ENCODE measurements around the gene MYH13.
"Not testable (repeated sequence)": the region's sequence is repeated elsewhere in the genome, so short reads cannot be mapped to it uniquely, and the experiment has no call there.

The MYH13 gene

DNA sequence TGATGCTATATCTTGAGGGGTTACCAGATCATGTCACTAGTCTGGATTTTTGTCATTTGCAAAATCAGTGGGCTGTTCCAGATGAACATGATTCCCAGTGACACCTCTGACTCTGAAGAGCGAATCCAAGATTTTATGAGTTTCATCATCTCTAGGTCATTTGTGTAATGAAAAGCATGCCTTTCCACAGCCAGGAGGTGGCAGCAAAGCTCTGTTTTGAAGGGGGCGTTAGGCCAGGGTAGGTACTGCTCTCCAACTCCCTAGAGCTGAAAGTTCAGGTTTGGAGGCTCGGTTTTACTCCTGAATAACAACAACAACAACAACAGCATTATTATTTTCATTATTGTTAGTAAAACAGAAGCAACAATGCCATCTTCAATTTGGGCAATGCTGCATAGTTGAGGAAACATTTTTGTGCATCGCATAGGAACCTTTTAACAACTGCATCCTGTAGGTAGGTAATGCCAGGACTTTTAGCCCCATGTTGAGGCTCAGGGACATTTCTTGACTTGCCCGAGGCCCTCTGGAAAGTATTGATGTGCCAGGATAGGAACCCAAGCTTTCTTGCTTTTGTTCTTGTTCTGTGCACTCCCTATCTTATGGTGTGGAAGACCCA lies 77.0 kb downstream of the MYH13 start:
- DNase-seq = peak; percentile 15

DNA sequence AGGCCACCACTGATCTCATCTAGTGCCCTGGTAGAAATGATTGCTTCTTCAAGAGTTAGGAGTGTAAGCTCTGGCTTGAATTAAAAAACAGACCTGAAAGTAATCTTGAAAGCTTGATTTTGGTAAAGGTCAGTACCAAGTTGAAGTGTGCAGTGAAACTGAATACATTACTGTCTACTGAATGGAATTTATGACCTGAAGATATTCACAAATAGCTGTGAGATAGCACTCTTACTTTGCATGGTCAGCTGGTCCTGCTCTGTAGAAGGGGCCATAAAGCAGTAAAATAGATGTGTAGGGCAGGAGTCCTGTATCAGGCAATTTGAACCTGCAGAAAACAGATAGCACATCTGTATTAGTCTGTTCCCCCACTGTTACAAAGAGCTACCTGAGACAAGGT lies 78.6 kb downstream of the MYH13 start:
- no peak for DNase-seq

DNA sequence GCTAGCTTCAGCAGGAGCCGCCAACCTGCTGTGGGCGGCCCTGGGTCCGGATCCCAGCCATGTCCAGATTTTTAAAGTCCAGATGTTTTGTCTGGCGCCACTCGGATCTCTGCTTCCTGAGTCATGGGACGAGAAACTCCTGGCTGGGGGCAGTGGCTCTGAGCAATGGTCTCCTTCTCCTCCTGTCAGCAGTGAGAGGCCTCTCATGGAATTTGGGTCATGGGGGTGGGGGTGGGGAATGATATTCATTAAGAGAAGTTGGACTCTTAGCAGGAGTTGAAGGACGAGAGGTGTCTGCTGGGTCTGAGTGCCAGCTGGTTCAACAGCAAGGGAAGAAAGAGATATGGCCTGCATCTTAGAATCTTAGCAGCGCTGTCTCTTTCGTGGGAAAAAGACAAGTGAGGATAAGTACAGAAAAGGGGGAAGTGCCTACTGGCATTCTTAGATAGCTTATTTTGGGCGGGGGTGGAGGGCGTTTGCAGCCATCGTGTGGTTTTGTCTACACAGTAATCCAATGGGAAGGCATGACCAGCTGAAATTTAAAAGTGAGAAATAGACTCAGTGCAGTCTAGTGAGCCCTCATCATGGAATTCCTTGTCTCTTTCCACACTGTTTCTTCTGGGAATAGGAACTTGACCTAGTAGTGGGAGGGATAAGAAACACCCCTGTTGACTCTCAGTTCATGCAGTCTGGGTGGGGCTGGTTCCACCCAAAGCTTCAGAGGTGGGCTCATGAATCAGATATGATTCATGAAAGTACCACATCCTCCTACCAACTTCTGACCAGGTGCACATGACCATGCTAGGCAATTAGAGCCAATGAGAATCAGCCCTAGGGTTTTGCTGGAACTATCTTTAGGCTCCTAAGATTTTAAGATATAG lies 80.5 kb downstream of the MYH13 start:
- DNase-seq = no peak

DNA sequence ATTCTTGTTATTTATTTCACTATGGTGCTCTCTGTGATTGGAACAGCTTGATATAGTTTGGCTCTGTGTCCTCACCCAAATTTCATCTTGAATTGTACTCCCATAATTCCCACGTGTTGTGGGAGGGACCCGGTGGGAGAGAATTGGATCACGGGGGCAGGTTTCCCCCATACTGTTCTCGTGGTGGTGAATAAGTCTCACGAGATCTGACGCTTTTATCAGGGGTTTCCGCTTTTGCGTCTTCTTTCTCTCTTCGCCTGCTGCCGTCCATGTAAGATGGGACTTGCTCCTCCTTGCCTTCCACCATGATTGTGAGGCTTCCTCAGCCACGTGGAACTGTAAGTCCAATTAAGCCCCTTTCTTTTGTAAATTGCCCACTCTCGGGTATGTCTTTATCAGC lies 81.2 kb downstream of the MYH13 start:
- not testable (repeated sequence) for DNase-seq

DNA sequence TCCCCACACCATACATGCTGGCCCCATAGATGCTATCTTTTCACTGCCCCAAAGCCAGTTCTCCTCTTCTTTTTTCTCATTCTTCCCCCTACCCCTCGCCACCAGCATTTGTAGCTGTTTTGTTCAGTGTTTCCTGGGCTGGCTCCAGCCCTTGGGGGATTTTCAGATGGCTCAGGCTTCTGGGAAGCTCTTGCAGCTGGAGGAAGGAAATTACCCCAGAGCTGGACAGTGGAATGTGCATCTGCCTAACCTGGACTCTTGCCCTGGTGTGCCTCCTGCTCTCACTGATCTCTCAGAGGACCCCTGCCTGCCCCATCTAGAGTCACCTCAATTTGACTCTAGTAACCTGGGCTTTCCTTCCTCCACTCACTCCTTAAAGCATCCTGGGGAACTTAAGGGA lies 82.8 kb downstream of the MYH13 start:
- DNase-seq = no peak

DNA sequence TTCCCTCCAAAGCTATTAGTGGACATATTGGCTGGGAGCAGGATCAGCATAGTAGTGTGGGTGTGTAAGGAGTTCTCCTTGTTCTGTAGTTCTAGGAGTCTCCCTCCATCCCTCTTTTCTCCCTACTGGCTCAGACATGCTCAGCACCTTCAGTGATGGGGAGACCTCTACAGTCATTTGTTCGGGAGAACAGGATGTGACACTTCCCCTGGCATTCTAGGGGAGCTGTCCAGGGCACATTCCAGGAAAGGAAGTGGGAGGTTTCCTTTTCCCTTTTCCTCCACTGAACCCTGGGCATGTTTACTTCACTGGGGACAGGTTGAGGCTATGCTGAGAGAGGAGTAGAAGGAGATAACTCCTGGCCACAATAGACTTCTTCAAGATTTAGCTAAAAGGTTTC lies 86.5 kb downstream of the MYH13 start:
- DNase-seq = no peak

DNA sequence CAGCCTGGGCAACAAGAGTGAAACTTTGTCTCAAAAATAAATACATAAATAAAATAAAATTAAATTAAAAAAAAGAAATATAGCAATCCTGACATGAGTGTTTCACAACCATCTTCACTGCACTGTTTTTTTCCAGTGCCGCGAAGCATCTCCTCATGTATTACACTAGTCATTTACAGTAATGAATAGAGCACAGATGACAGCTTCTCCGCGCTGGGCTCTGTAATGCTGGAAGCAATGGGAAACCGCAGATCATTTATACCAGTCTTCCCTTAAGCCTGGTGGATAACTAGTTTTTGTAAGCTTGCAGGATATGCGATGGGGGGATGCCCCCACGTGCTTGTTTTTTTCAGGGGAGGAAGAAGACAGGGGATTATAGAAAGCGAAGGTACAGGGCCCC lies 86.9 kb downstream of the MYH13 start:
- no peak for DNase-seq

DNA sequence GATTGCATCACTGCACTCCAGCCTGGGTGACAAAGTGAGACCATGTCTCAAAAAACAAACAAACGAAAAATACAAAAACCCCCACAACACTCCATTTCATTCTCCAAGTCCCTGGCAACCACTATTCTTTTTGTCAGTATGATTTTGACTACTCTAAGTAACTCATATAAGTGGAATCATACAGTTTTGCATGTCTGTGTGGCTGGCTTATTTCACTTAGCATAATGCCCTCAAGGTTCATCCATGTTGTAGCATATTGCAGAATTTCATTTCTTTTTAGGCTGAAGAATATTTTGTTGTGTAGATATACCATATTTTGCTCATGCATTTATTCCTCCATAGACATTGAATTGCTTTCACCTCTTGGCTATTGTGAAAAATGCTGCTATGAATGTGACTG lies 92.7 kb downstream of the MYH13 start:
- no peak for DNase-seq

DNA sequence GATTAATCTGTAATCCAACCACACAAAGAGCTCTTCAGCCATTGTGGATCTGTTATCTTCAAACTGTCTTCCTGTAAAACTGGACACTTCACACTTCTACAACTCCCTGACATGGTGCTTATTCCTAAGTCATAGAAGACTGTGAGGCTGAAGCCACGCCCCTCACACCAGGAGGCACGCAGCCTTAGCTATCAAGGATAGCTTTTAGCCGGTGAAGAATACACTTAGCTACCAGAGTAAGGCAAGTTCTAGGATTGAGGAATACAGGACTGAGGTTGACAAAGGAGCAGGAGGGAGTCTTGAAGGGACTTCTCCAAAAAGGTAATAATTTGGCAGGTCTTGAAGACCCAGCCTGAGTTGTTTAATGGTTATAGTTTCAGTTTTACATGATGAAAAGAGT lies 94.6 kb downstream of the MYH13 start:
- no peak for DNase-seq

DNA sequence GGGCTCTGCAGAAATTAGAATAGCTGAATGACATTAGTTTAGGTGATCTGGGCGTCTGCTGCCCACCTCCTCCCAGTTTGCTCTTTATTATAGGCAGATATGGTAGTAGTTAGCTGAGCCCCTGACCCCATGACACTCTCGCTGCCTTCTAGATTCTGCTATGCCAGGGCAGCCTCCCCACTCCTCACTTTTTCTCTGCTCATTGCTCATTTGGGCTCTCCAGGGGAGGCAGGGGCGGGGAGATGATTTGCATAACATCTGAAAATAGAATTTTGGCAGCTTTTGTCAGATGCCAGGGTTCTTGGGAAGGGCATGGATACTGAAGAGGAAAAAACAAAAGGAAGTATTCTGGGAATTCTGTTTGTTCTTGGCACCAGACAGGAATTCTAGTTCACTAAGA lies 96.4 kb downstream of the MYH13 start:
- no peak for DNase-seq

DNA sequence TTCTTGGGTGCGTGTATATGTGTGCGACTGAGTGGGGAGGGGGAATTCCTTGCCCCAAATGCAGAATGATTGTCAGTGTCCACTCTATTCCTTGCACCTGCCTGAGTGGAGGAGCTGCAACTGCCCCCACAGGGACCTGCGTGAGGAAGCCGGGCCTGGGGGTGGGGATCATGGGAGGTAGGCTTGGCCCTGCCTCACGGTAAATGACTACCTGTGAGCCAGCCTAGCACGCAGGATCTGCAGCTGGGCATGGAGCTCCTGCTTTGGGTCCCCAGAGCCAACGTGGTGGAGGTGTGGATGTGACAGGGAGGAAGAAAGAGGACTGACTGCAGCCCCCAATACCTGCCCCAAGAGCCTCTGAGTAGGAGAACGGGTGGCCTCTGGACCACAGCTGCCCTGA lies 97.4 kb downstream of the MYH13 start:
- no peak for DNase-seq

DNA sequence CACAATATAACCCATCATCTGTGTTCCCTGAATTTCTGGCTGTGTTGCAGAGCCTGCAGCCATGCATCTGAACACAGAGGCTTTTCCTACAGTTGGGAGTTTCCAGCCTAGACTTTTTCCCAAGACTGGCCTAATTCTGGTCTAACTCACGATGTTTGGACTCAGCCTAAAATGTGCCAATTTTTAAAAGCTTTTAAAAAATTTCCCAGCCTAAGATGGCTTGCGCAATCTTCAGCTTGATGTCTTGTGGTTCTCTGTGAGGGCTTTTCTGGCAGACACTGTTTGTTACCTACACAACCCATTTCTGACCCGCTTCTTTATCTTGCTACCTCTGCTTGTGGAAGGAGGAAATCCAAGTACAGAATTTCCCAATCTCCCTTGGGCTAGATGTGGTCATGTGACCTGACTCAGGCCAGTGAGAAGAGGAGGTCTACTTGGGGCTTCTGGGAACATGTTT lies 101.7 kb downstream of the MYH13 start:
- no peak for DNase-seq

DNA sequence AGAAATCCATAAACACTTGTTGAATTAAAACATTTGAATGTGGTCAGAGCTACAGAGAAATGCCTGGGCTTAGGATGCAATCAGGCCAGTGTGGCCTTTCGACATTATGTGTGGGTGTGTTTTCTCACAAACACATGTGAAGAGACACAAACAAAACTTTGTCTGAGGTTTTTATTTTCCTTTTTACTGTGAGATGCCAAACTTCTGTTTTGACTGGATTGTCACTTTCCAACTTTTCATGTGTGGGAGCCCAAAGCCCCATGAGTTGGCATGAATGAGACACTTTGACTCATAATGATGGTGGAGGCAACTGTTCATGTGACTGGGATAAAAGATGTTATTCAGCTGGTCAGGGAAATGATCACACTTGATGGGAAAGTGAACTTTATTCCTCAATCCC lies 102.5 kb downstream of the MYH13 start:
- no peak for DNase-seq

DNA sequence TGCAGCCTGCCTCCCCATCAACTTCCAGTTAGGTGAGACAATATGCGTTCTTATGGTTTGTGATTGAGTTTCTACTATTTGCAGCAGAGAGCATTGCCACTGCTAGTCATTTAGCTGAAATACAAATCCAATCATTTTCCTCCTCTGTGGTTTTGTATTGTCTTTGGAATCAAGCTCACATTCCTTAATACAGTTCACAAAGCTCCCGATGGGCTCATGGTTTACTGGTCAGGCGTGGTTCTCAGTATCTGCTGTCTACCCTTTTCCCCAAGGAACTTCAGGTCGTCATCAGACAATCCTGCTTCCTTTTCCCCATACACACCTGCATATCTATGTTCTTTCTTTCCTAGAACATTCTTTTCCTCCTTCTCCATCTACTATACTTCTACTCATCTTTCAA lies 104.8 kb downstream of the MYH13 start:
- no peak for DNase-seq

DNA sequence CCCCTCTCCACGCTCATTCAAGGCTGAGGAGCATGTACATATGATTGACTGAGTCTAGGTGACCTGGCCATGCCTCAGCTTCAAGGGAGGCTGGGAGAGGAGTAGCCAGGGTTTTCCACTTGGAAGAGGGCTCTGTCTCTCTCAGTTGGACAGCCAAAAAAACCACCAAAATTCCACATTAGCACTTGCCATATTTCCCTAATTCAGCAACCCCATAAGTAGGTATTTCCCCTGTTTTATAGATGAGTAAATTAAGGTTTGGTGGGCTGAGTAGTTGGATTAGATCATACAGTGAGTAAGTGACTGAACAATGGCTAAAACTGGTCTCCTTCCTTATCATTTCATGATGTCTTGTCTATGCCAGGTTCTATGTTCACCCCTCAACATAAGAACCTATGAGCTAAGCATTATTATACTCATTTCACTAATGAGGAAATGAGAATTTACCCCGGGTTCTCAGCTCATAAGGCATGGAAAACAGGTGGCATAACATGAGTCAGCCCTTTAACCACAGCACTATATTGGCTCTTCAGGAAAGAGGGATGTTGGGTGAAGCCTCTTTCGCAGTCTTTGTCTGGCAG lies 106.4 kb downstream of the MYH13 start:
- no peak for DNase-seq

DNA sequence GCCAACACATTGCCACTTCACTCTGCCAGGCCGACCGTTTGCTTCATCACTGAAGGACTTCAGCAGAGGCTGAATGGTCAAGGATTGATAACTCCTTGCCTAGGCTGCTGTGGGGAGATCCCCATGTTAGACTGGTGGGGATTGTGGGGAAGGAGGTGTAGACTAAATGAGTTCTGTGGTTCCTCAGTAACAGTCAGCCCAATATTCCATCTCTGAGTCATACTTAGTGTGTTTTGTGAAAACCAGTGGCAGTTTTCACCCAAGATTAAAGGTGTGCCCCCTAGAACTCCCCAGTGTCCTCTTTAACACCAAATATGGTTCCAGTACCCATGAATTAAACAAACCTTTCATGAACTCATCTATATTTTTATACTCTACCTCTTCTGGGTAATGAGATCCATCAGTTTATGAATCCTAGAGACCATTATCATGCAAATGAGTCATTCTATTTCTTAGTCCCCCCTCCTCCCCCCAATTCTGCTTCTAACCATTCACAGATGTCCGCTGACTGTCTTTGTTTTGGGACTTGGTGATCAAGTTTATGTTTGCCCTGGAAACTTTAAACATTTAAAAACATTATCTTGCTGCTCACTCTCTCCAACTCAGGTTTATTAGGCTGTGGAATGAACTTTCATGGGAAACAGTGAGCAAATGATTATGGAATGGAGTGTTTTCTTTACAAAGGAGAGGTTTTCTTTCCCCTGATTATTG lies 107.6 kb downstream of the MYH13 start:
- DNase-seq = no peak

DNA sequence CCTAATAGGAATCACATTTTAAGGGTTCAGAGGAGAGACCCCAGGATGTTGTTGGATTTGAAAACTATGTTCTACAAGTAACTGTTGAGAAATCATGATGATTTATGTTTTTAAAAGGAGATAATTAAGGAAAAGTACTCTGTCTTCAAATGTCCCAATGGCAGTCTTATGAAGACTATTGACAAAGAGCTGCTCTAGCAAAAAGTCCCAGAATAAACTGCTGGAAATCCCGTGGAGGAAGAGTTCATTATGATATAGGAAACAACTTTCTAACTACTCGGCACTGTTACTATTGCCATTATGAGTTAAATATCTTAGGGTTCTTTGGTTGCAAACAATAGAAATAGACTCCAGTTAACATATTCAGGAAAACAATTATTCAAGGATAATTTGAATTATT lies 108.8 kb downstream of the MYH13 start:
- DNase-seq = no peak

DNA sequence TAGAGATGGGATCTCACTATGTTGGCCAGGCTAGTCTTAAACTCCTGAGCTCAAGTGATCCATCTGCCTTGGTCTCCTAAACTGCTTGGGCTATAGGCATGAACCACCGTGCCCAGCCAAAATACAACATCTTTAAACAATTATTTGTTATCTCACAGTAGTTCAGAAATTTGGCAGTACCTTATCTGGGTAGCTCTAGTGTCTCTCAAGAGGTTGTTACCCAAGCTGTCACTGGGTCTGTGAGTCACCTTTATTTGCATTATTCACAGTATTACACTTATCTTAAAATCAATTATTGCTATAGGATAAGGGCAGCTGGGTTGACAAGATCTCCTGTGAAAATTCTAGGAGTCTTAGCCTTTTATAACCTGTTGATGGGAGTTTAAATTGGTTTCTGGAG lies 110.4 kb downstream of the MYH13 start:
- DNase-seq = no peak

DNA sequence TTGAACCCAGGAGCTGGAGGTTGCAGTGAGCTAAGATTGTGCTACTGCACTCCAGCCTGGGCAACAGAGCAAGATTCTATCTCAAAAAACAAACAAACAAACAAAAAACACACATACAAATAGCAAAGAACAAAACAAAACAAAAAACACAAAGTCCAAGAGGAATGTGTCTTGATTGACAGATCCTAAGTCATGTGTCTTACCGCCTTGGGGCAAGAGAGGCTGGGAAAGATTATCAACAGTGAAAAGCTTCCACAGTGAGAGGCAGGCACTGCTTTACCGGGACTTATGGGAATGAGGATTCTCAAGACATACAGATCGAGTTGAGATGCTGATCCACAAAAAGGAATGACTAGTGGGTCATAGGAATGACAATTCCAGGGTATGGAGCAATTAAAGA lies 111.7 kb downstream of the MYH13 start:
- no peak for DNase-seq

DNA sequence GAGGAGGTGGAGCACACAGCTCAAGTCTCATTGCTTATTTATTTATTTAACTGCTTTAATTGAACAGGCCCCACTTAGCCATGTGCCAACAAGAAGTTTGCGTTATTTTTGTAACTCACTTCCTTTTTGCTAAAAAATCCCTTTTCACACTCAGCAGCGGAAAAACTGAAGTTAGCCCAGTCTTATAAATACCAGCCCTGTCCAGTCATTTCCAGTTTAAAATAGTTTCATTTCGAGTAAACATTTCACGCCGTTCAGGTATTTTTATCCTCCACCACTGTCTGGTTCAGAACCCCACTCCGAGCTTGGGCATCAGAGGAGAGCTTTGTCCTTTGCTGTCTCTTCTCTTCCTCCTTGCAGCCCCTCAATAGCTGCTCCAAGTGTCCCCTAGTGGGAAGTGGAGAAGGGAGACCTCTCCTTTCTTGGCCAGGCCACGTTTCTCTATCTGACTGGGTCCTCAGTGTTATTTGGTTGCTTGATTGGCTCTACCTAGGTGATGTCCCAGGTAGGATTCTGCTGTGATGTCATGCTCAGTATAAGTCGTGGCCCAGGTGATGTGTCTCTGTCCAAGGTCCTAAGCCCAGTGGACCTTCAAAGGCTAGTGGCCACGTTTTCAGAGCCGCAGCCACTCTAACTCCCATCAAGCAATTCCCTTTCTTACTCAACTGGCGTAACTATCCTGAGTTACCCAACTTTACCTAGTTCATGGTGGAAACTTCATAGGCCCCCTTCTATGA lies 121.4 kb downstream of the MYH13 start:
- no peak for DNase-seq

Data from NCI-H1048 (cell line).